ENCODE results near the gene F11.

- TF ChIP-seq ZBTB1 (CRISPR knock-in tag; IDR thresholded peaks at IDR 0.05; ENCODE audit: borderline replicate concordance, low read depth) (no peak), CBX2 (IDR thresholded peaks at IDR 0.05; ENCODE audit: insufficient read depth, low read length, poor library complexity, severe bottlenecking) (no peak), POLR2A (conservative IDR thresholded peaks at IDR 0.05) (no peak), TARDBP (IDR thresholded peaks at IDR 0.05) (no peak)
Measured at GRCh38 chr4:186234367-186234766, 31.6 kb upstream of the F11 start.
